GM12878 (cell line): Measurements from ENCODE around the gene MEGF9. TPM values are rescaled to one million over a fixed set of nuclear protein-coding genes. Genes with fewer than 3 reads are reported as not detected.

Source experiments
- ATAC-seq: fragments of 200-7000 bp; cut with Tn5 transposase; 3 replicates; pipeline ENCODE4 v1.9.1; 2020; ENCODE audit warnings: mild to moderate bottlenecking, moderate library complexity
- BruUV-seq: library from RNA; stranded (reverse); fragments of 400-500 nt; replicated peaks from 2 replicates; lab custom pipeline; 2021; lab: Mats Ljungman, UMichigan
- CTCF ChIA-PET: fragments of 300-600 bp; sonication (Branson Sonifier 250); formaldehyde crosslinking; extraction: SDS; loops from one replicate; lab custom pipeline; 2021; ENCODE audit warnings: inconsistent platforms; lab: Yijun Ruan, JAX
- POLR2A ChIA-PET: fragments of 350-600 bp; formaldehyde crosslinking; extraction: SDS; loops from one replicate; lab custom pipeline; 2021; ENCODE audit warnings: inconsistent platforms; lab: Charles Lee
- RAD21 ChIA-PET: fragments of 300-600 bp; sonication (Branson Sonifier 250); formaldehyde crosslinking; loops from one replicate; lab custom pipeline; 2023; ENCODE audit warnings: antibody characterized with exemption; ENCODE audit not compliant: unreplicated experiment; lab: Charles Lee
- SMC1A ChIA-PET: fragments of 300-600 bp; sonication (Branson Sonifier 250); formaldehyde crosslinking; loops from one replicate; lab custom pipeline; 2023; ENCODE audit not compliant: unreplicated experiment, uncharacterized antibody; lab: Charles Lee
- DNase-seq: peaks from one replicate; pipeline ENCODE4 v3.0.0-alpha.2; 2011; ENCODE audit warnings: low read depth, low spot score
- FAIRE-seq: peaks from 3 replicates; lab custom pipeline; 2011; peaks lifted over from hg19 to GRCh38; lab: Jason Lieb, UNC
- H2AFZ ChIP-seq: 2 replicates; pipeline ENCODE4 v1.6.0; 2011; ENCODE audit warnings: low read depth, low read length, control low read depth; ENCODE audit not compliant: control insufficient read depth
- H3K27ac ChIP-seq: 2 replicates; pipeline ENCODE4 v1.5.1; 2011; ENCODE audit warnings: control low read depth; ENCODE audit not compliant: control insufficient read depth, insufficient read depth
- H3K27me3 ChIP-seq, 2 experiments: replicated peaks in 1 of 2; 2 replicates each; pipeline versions ENCODE4 v1.6.0 to v1.6.1; 2011; ENCODE audit warnings: low read length in 1 of 2; ENCODE audit not compliant: control insufficient read depth in 2 of 2, insufficient read depth in 2 of 2
- H3K36me3 ChIP-seq, 2 experiments: 2 replicates each; pipeline ENCODE4 v1.5.1; 2011; ENCODE audit warnings: low read length in 1 of 2; ENCODE audit not compliant: control insufficient read depth in 2 of 2, insufficient read depth in 2 of 2
- H3K4me1 ChIP-seq: 2 replicates; pipeline ENCODE4 v1.6.1; 2011; ENCODE audit warnings: mild to moderate bottlenecking, low read length, moderate library complexity, mixed read lengths; ENCODE audit not compliant: control insufficient read depth, insufficient read depth
- H3K4me2 ChIP-seq: 2 replicates; pipeline ENCODE4 v1.6.0; 2011; ENCODE audit warnings: control low read depth; ENCODE audit not compliant: control insufficient read depth, insufficient read depth
- H3K4me3 ChIP-seq: fragments of 200-600 bp; sonication (generic); 2 replicates; pipeline ENCODE4 v1.5.1; 2016
- H3K79me2 ChIP-seq: 2 replicates; pipeline ENCODE4 v1.6.0; 2011; ENCODE audit warnings: low read length; ENCODE audit not compliant: control insufficient read depth, insufficient read depth
- H3K9ac ChIP-seq: 2 replicates; pipeline ENCODE4 v1.8.0; 2011; ENCODE audit warnings: low read length, control low read depth, mixed read lengths; ENCODE audit not compliant: control insufficient read depth, insufficient read depth
- H3K9me3 ChIP-seq: replicated peaks from 3 replicates; pipeline ENCODE4 v1.5.1; 2011; ENCODE audit warnings: mild to moderate bottlenecking, low read length; ENCODE audit not compliant: control insufficient read depth, insufficient read depth
- H4K20me1 ChIP-seq: 2 replicates; pipeline ENCODE4 v1.6.0; 2011; ENCODE audit not compliant: control insufficient read depth, insufficient read depth
- ESRRA ChIP-seq: IDR thresholded peaks from 2 replicates; pipeline ENCODE4 v1.6.1; 2012; ENCODE audit warnings: mild to moderate bottlenecking, low read length, improper control_type of control experiment
- IRF5 ChIP-seq: fragments of 450-650 bp; IDR thresholded peaks from 2 replicates; pipeline ENCODE4 v1.6.1; 2017; ENCODE audit warnings: borderline replicate concordance
- PAX8 ChIP-seq: fragments of 450-650 bp; IDR thresholded peaks from 2 replicates; pipeline ENCODE4 v1.6.1; 2017; ENCODE audit warnings: mild to moderate bottlenecking, moderate library complexity
- WGBS: methylation state at CpG from one replicate; pipeline ENCODE4 v1.1.6; 2016; ENCODE audit warnings: low lambda C conversion rate; ENCODE audit not compliant: insufficient replicate concordance, insufficient coverage; ENCODE audit errors: missing lambda C conversion rate; 5-methylcytosine and 5-hydroxymethylcytosine counted together
- in situ Hi-C: fragments of 300-500 bp; cut with MboI; formaldehyde crosslinking; loops from 9 replicates; pipeline ENCODE4 v1.14.3; 2018; ENCODE audit warnings: mixed read lengths
- intact Hi-C: fragments of 100-400 bp; cut with micrococcal nuclease; formaldehyde crosslinking; loops from one replicate; pipeline ENCODE4 v1.14.2; 2022; ENCODE audit not compliant: unreplicated experiment
- polyA plus RNA-seq, 11 experiments: library from polyadenylated mRNA; depleted of rRNA in 4 of 11; unstranded in 6 of 11; stranded (reverse) in 5 of 11; fragments of >200 nt; fragmentation: Nextera tagmentation in 4 of 11; fragmentation: Illumina TruSeq in 1 of 11; extraction: Ambion mirVana in 4 of 11; extraction: Trizol in 1 of 11; gene quantifications; 1 replicate in 1 of 11; 2 replicates in 10 of 11; pipeline versions ENCODE4 v1.2.1 to v1.2.3, GENCODE V29; 2011 to 2016; ENCODE audit warnings: inconsistent platforms in 2 of 11, missing spikeins in 2 of 11, low read depth in 1 of 11
- total RNA-seq, 4 experiments: library from RNA; depleted of rRNA in 3 of 4; stranded (reverse); fragments of >200 nt in 3 of 4; fragmentation: Illumina TruSeq in 1 of 4; extraction: Trizol in 1 of 4; gene quantifications; 2 replicates each; pipeline versions ENCODE4 v1.2.1 to v1.2.3, GENCODE V29; 2013 to 2021
- TF ChIP-seq, protein P1 (sequence below): fragments of 450-650 bp; formaldehyde crosslinking; IDR thresholded peaks from 2 replicates; pipeline ENCODE4 v1.4.0; 2022; ENCODE audit warnings: mild to moderate bottlenecking, moderate library complexity

Gene MEGF9
- total and polyA plus RNA-seq, 10 of the 15 experiments (the other 5 are each of a cell fraction or from before 2014, with no cell fraction given) = 0.71 to 5.1 (median 2.6) TPM

DNA sequence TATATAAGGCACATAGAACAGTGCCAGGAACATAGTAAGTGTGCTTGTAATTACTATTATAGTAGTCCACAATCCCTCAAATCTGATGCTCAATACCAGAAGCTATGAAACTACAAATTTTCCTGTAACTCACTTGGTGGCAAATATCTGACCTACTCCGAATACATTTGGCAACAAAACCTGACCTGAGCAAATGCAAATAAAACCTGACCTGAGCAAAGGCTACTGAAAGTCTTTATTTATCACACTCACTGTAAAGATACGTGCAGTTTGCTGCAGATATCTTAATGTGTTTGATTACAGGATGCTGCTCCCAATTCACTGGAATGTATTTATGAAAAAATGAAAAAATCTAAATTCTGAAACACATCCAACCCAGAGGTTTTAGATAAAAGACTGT, 7.1 kb downstream of the MEGF9 start:
- Histone ChIP-seq H3K9me3 (no peaks in the 10 kb centered on the region), H3K4me1 (no peaks in the 10 kb centered on the region; the same call in 1 of the 2 replicates), H3K4me3 (no peak overlapping the region), H2AFZ (no peak overlapping the region), H3K79me2 (no peaks in the 10 kb centered on the region; the same call in 1 of the 2 replicates), H3K9ac (no peak overlapping the region), H3K27me3 (no peaks in the 10 kb centered on the region), H3K27ac (no peak overlapping the region), H3K36me3 (no peaks in the 10 kb centered on the region)
- ChIA-PET CTCF (interaction anchor here (0.6 kb wide), 1 partner anchor 72 kb away, joined by 3 read pairs; no protein-coding TSS in a partner anchor), POLR2A (no interaction called here), RAD21 (no interaction called here), SMC1A (interaction anchor here (1.1 kb wide), 1 partner anchor 11 kb away, joined by 4 read pairs; no protein-coding TSS in a partner anchor)
- BruUV-seq = no TSS peak
- WGBS = 95% methylated on average over 2 of the region's 2 CpGs
- intact Hi-C loops = no loop called here
- in situ Hi-C loops = no loop called here
- FAIRE-seq = no peak
- TF ChIP-seq, protein P1, sequence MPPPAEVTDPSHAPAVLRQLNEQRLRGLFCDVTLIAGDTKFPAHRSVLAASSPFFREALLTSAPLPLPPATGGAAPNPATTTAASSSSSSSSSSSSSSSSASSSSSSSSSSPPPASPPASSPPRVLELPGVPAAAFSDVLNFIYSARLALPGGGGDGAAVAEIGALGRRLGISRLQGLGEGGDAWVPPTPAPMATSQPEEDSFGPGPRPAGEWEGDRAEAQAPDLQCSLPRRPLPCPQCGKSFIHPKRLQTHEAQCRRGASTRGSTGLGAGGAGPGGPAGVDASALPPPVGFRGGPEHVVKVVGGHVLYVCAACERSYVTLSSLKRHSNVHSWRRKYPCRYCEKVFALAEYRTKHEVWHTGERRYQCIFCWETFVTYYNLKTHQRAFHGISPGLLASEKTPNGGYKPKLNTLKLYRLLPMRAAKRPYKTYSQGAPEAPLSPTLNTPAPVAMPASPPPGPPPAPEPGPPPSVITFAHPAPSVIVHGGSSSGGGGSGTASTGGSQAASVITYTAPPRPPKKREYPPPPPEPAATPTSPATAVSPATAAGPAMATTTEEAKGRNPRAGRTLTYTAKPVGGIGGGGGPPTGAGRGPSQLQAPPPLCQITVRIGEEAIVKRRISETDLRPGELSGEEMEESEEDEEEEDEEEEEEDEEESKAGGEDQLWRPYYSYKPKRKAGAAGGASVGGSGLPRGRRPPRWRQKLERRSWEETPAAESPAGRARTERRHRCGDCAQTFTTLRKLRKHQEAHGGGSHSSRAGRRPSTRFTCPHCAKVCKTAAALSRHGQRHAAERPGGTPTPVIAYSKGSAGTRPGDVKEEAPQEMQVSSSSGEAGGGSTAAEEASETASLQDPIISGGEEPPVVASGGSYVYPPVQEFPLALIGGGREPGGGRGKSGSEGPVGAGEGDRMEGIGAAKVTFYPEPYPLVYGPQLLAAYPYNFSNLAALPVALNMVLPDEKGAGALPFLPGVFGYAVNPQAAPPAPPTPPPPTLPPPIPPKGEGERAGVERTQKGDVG (CRISPR knock-in tag) = no peak
- TF ChIP-seq ESRRA (no peak), PAX8 (no peak), IRF5 (no peak)
- TF ChIP-seq, all 136 proteins: peak for 0
- ATAC-seq (no peak), DNase-seq (no peak)
- no peaks in the 10 kb centered on the region for H4K20me1 ChIP-seq
- H3K4me2 ChIP-seq = no peak overlapping the region
